ENCODE data around the gene HELLS. TPM values are rescaled to one million over a fixed set of nuclear protein-coding genes. Genes with fewer than 3 reads are reported as not detected.

Gene HELLS
- total and polyA plus RNA-seq, 8 donors, result 20.0 to 47.5 (median 35.7) TPM

GRCh38 chr10:94607111-94607510 lies 61.5 kb downstream of the HELLS start:
- intact Hi-C loops (cut with DNase I), result no loop called here

GRCh38 chr10:94608559-94608958 lies 63.0 kb downstream of the HELLS start:
- Histone ChIP-seq H3K36me3 (no peaks in the 10 kb centered on the region), H3K4me1 (no peaks in the 10 kb centered on the region), H3K27ac (no peak overlapping the region), H3K27me3 (no peaks in the 10 kb centered on the region), H3K9me3 (no peaks in the 10 kb centered on the region), H3K4me3 (no peak overlapping the region)
- DNase-seq, result no peak
- TF ChIP-seq CTCF (IDR thresholded peaks at IDR 0.05), result no peak
- intact Hi-C loops (cut with DNase I), result no loop called here
- no peak for ATAC-seq

More at GRCh38 chr10:94607111-94607510, 61.5 kb downstream of the HELLS start:
- ATAC-seq, result no peak
- Histone ChIP-seq H3K9me3 (no peaks in the 10 kb centered on the region), H3K4me3 (no peak overlapping the region), H3K27me3 (no peaks in the 10 kb centered on the region), H3K36me3 (no peaks in the 10 kb centered on the region), H3K4me1 (no peaks in the 10 kb centered on the region), H3K27ac (no peak overlapping the region)
- DNase-seq, result no peak
- TF ChIP-seq CTCF (IDR thresholded peaks at IDR 0.05), result no peak

GRCh38 chr10:94614558-94614957 lies 69.0 kb downstream of the HELLS start:
- no peak for TF ChIP-seq CTCF (IDR thresholded peaks at IDR 0.05)
- ATAC-seq, result no peak
- no peaks in the 10 kb centered on the region for H3K27me3 ChIP-seq
- no peak overlapping the region for H3K27ac ChIP-seq
- no peak overlapping the region for H3K4me3 ChIP-seq
- no peaks in the 10 kb centered on the region for H3K36me3 ChIP-seq
- intact Hi-C loops (cut with DNase I), result no loop called here
- no peak for DNase-seq
- no peaks in the 10 kb centered on the region for H3K4me1 ChIP-seq
- H3K9me3 ChIP-seq, result no peaks in the 10 kb centered on the region

GRCh38 chr10:94617389-94617944 lies 71.9 kb downstream of the HELLS start:
- TF ChIP-seq CTCF (IDR thresholded peaks at IDR 0.05), result no peak
- no peaks in the 10 kb centered on the region for H3K9me3 ChIP-seq
- ATAC-seq (no peak), DNase-seq (no peak)
- H3K27ac ChIP-seq, result no peak overlapping the region
- H3K4me1 ChIP-seq, result no peaks in the 10 kb centered on the region
- no peaks in the 10 kb centered on the region for H3K36me3 ChIP-seq
- H3K4me3 ChIP-seq, result no peak overlapping the region
- H3K27me3 ChIP-seq, result no peaks in the 10 kb centered on the region
- intact Hi-C loops (cut with DNase I), result no loop called here

GRCh38 chr10:94622666-94623205 lies 77.1 kb downstream of the HELLS start:
- no peaks in the 10 kb centered on the region for H3K9me3 ChIP-seq
- H3K36me3 ChIP-seq, result no peaks in the 10 kb centered on the region
- no peak for TF ChIP-seq CTCF (IDR thresholded peaks at IDR 0.05)
- no peak for DNase-seq
- H3K27me3 ChIP-seq, result no peaks in the 10 kb centered on the region
- no peak for ATAC-seq
- H3K27ac ChIP-seq, result no peak overlapping the region
- H3K4me1 ChIP-seq, result no peaks in the 10 kb centered on the region
- intact Hi-C loops (cut with DNase I), result no loop called here
- no peak overlapping the region for H3K4me3 ChIP-seq
